B cell (primary cell): Measurements from ENCODE around the gene ZNF541.

ENCODE experiments used
- EZH2 ChIP-seq: IDR thresholded peaks from 2 replicates; pipeline ENCODE4 v1.6.1; 2012; ENCODE audit warnings: borderline replicate concordance, low read depth, mild to moderate bottlenecking, moderate library complexity, low read length; ENCODE audit not compliant: insufficient read depth, poor library complexity, severe bottlenecking
- TF ChIP-seq, protein P1 (sequence below): fragments of 200-600 bp; IDR thresholded peaks from one replicate; pipeline ENCODE4 v1.8.0; 2022; ENCODE audit warnings: antibody characterized with exemption, mild to moderate bottlenecking

DNA sequence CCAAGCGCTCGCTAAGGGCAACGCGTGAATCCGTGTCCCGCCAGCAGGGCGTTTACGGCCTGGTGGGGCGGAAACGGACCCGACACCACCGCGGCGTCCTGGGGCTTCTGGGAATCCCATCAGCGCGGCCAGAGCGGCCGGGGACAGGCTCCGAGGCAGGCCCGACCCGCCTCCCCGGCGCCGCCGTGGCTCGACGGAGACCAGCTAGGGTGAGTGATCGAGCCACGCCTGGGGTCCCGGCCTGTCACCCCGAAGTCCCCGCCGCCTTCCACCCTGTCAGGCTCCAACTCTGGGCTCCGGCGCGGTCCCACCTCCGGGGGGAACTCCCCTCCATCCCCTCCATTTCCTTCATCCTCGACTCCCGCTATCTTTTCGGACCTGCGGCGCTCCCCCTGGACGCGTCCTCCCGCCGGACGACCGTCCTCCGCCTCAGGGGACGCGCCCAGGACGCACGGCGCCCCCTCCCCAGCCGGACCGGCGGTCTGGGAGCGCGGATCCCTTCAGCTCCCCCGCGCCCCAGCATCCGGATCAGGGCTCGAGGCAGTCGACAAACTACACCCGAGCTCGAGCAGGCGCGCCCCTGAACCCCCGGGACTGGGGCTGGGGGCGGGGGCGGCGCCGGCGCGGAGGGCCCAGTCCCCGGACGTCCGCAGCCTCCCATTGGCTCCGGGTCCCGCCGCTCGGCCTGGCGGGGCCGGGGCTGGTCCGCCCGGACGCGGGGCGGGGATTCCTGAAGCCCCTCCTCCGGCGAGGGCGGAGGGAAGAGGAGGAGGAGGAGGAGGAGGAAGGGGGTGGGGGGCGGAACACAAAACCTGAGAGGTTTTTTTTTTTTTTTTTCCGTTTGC lies 35.3 kb upstream of the ZNF541 start:
- TF ChIP-seq, protein P1, sequence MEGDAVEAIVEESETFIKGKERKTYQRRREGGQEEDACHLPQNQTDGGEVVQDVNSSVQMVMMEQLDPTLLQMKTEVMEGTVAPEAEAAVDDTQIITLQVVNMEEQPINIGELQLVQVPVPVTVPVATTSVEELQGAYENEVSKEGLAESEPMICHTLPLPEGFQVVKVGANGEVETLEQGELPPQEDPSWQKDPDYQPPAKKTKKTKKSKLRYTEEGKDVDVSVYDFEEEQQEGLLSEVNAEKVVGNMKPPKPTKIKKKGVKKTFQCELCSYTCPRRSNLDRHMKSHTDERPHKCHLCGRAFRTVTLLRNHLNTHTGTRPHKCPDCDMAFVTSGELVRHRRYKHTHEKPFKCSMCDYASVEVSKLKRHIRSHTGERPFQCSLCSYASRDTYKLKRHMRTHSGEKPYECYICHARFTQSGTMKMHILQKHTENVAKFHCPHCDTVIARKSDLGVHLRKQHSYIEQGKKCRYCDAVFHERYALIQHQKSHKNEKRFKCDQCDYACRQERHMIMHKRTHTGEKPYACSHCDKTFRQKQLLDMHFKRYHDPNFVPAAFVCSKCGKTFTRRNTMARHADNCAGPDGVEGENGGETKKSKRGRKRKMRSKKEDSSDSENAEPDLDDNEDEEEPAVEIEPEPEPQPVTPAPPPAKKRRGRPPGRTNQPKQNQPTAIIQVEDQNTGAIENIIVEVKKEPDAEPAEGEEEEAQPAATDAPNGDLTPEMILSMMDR = peak; percentile 13
- TF ChIP-seq EZH2 = no peak
